Natural killer cell (primary cell): ENCODE results near the gene POLR2J2. TPM values are rescaled to one million over a fixed set of nuclear protein-coding genes. Genes with fewer than 3 reads are reported as not detected.
"Not testable (repeated sequence)": the region's sequence is repeated elsewhere in the genome, so short reads cannot be mapped to it uniquely, and the experiment has no call there.

Experiments used
- ATAC-seq, 3 donors: fragments of 150-1000 bp in 2 of 3; fragments of 200-7000 bp in 1 of 3; cut with Tn5 transposase; 1 replicate in 1 of 3; 2 replicates in 2 of 3; pipeline ENCODE4 v1.10.0; 2021; ENCODE audit warnings: mild to moderate bottlenecking in 2 of 3, moderate library complexity in 2 of 3
- DNase-seq, 2 donors: peaks; one replicate each; pipeline versions ENCODE4 v3.0.0 to v3.0.0-alpha.2; 2013 to 2021; ENCODE audit warnings: mixed read lengths in 1 of 2
- H3K27ac ChIP-seq: one replicate; pipeline ENCODE4 v1.5.1; 2013; ENCODE audit warnings: mild to moderate bottlenecking, low read length
- H3K27me3 ChIP-seq: one replicate; pipeline ENCODE4 v1.6.1; 2013; ENCODE audit warnings: low read length; ENCODE audit not compliant: control insufficient read depth, insufficient read depth
- H3K36me3 ChIP-seq: one replicate; pipeline ENCODE4 v1.6.1; 2013; ENCODE audit warnings: low read length; ENCODE audit not compliant: control insufficient read depth, insufficient read depth
- H3K4me1 ChIP-seq: one replicate; pipeline ENCODE4 v1.6.1; 2013; ENCODE audit warnings: low read length; ENCODE audit not compliant: control insufficient read depth, insufficient read depth
- H3K4me3 ChIP-seq: one replicate; pipeline ENCODE4 v1.5.1; 2013; ENCODE audit warnings: low read length
- H3K9me3 ChIP-seq: one replicate; pipeline ENCODE4 v1.6.1; 2013; ENCODE audit warnings: low read length; ENCODE audit not compliant: control insufficient read depth, insufficient read depth
- H3K27ac Mint-ChIP-seq, 2 donors: one replicate each; pipeline ENCODE4 v1.8.0; 2022; ENCODE audit warnings: mild to moderate bottlenecking in 2 of 2, mixed read lengths in 2 of 2, moderate library complexity in 1 of 2
- H3K27me3 Mint-ChIP-seq, 2 donors: one replicate each; pipeline ENCODE4 v1.8.0; 2022; ENCODE audit warnings: low read depth in 2 of 2, mixed read lengths in 2 of 2
- H3K36me3 Mint-ChIP-seq: one replicate; pipeline ENCODE4 v1.8.0; 2022; ENCODE audit warnings: mixed read lengths
- H3K4me1 Mint-ChIP-seq, 2 donors: one replicate each; pipeline ENCODE4 v1.8.0; 2022; ENCODE audit warnings: mixed read lengths in 2 of 2
- H3K4me3 Mint-ChIP-seq: one replicate; pipeline ENCODE4 v1.8.0; 2022; ENCODE audit warnings: mild to moderate bottlenecking, moderate library complexity, mixed read lengths
- H3K9me3 Mint-ChIP-seq, 2 donors: one replicate each; pipeline ENCODE4 v1.8.0; 2022; ENCODE audit warnings: mixed read lengths in 2 of 2
- WGBS: methylation state at CpG from one replicate; pipeline ENCODE4 v1.1.7; 2013; ENCODE audit warnings: missing lambda C conversion rate; ENCODE audit not compliant: insufficient coverage; 5-methylcytosine and 5-hydroxymethylcytosine counted together
- intact Hi-C: fragments of 100-400 bp; cut with micrococcal nuclease; formaldehyde crosslinking; loops from one replicate; pipeline ENCODE4 v1.14.2; 2022
- total RNA-seq, 4 donors: library from RNA; stranded (reverse); fragments of 120-200 nt in 1 of 4; gene quantifications; one replicate each; pipeline versions ENCODE4 v1.2.3 to v1.2.4, GENCODE V29; 2013 to 2022

Gene POLR2J2
- total RNA-seq, 3 donors from 2014 or later (not counting 1 experiment from before 2014, with no cell fraction given) = 38.9 to 63.8 (median 49.4) TPM

DNA sequence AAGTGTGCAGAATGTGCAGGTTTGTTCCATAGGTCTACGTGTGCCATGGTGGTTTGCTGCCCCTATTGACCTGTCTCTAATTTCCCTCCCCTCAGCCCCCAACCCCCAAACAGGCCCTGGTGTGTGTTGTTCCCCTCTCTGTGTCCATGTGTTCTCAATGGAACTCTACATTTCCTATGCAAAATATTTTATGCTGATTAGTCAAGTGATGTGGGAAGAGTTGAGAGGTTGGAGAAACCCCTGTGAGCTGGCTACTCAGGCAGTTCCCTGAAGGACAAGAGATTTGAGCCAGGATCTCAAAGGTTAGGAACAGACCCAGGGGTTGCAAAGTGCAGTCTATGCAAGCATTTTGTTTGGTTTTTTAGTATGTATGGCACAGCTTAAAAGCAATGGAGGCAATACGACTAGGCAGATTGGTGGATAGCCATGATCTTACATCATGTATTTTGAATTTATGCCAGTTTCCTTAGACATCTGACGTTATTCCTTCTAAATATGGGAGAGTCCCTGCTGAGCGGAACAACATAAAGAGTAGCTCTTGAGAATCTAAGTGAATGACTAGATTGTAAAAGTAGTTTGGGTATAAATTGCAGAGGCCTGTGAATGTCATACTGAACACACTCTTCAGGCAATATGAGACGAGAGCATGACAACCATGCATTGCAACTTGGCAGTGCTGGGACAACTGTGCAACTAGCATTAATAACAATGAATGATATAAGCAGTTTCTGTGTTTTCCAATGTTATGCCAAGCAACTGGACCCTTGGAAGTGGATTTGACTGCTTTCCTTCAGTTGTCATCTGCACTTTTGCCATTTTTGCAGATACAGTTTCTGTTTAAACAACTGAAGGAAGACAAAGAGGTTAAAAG, 26.4 kb upstream of the POLR2J2 start:
- H3K4me1 ChIP-seq, H3K36me3 Mint-ChIP-seq, H3K9me3 Mint-ChIP-seq, H3K4me3 ChIP-seq, H3K4me1 Mint-ChIP-seq, H3K27ac Mint-ChIP-seq, H3K36me3 ChIP-seq, intact Hi-C loops, H3K9me3 ChIP-seq, H3K27ac ChIP-seq, H3K4me3 Mint-ChIP-seq, H3K27me3 ChIP-seq, DNase-seq, ATAC-seq: not testable (repeated sequence)
- peaks cover 8 to 27% of the 10 kb centered on the region in 2 donors for H3K27me3 Mint-ChIP-seq
- 78% methylated on average over 2 of the region's 5 CpGs for WGBS

DNA sequence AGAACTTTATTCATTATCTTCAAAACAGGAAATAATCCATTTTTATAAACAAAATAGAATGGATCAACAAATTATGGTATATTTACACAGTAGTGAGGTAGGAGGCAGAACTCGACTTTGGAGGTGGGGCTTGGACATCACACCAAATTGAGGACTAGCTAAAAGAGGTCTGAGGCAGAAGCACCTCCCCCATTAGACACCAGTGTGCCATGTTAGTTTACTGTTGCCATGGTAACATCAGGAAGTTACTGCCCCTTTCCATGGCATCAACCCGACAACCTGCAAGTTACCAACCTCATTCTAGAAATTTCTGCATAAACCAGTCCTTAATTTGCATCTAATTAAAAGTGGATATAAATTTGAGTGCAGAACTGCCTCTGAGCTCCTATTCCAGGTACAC, 24.5 kb upstream of the POLR2J2 start:
- H3K4me3 Mint-ChIP-seq, H3K4me1 ChIP-seq, H3K9me3 ChIP-seq, DNase-seq, H3K27me3 ChIP-seq, H3K36me3 Mint-ChIP-seq, H3K27ac Mint-ChIP-seq, H3K4me1 Mint-ChIP-seq, H3K36me3 ChIP-seq, H3K9me3 Mint-ChIP-seq, intact Hi-C loops, H3K4me3 ChIP-seq, ATAC-seq, H3K27ac ChIP-seq: not testable (repeated sequence)
- WGBS = no CpG with 5 or more reads among the region's 2 CpGs
- peaks cover 8 to 29% of the 10 kb centered on the region in 2 donors for H3K27me3 Mint-ChIP-seq

DNA sequence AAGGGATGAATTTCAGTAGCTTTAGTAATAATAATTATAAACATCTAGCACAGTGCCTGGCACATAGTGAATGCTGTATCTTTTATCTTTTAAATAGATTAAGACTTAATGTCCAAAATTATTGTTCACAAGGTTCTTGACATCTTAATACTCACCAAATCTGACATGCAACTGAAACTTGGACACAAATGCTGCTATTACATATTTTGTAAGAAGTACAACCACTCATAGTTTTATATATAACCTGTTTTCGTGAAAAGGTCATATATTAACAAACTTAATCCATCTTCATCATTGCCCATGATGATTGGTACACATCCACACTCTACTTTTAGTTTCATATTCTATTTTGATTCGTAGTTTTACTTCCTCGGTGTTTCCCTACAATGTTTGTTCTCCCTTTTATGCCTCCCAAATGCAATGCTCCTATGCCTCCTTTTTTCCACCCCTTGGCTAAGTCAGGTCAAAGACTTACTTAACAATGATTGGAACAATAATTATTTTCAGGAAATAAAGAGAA, 23.6 kb upstream of the POLR2J2 start:
- H3K36me3 Mint-ChIP-seq, H3K9me3 Mint-ChIP-seq, ATAC-seq, intact Hi-C loops, DNase-seq, H3K27me3 ChIP-seq, H3K36me3 ChIP-seq, H3K4me3 Mint-ChIP-seq, H3K4me1 Mint-ChIP-seq, H3K27ac ChIP-seq, H3K27ac Mint-ChIP-seq, H3K9me3 ChIP-seq, H3K4me3 ChIP-seq, H3K4me1 ChIP-seq: not testable (repeated sequence)
- peaks cover 8 to 21% of the 10 kb centered on the region in 2 donors for H3K27me3 Mint-ChIP-seq
- WGBS = no CpG with 5 or more reads among the region's 3 CpGs

DNA sequence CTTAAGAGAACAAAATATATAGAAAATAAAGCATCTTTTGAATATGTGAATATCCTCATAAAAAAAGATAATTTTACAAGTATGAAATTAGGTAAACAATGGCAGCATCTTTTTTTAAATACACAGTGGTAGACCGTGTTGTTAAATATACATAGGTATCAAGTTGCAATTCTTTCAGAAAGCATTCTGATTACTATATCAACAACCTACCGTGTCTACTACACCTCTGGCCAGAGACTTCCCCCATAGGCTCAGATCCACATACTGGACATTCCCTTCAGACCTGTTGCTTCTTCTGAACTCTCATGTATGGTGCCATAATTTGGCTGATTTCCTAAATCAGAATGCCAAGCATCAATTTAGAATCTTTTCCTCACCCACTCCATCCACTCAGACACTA, 22.5 kb upstream of the POLR2J2 start:
- H3K4me1 Mint-ChIP-seq, H3K4me1 ChIP-seq, H3K27ac Mint-ChIP-seq, ATAC-seq, H3K27me3 ChIP-seq, DNase-seq, H3K4me3 ChIP-seq, H3K9me3 ChIP-seq, H3K36me3 Mint-ChIP-seq, intact Hi-C loops, H3K36me3 ChIP-seq, H3K9me3 Mint-ChIP-seq, H3K4me3 Mint-ChIP-seq, H3K27ac ChIP-seq: not testable (repeated sequence)
- WGBS = 67% methylated on average over 2 of the region's 2 CpGs
- H3K27me3 Mint-ChIP-seq = peaks cover 2 to 11% of the 10 kb centered on the region in 2 donors

DNA sequence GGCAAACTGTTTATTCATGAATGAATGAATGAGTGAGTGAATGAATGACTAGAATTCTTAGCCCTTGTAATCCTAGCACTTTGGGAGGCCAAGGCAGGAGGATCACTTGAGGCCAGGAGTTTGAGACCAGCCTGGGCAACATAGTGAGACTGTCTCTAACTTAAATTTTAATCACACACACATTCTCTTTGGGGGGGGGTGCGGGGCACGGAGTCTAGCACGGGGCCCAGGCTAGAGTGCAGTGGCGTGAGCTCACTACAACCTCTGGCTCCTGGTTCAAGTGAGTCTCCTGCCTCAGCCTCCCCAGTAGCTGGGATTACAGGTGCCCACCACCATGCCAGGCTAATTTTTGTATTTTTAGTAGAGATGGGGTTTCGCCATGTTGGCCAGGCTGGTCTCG, 19.1 kb upstream of the POLR2J2 start:
- H3K27ac ChIP-seq, intact Hi-C loops, ATAC-seq, H3K4me3 ChIP-seq, H3K27me3 Mint-ChIP-seq, H3K36me3 Mint-ChIP-seq, H3K9me3 ChIP-seq, DNase-seq, H3K27me3 ChIP-seq, H3K27ac Mint-ChIP-seq, H3K36me3 ChIP-seq, H3K4me1 ChIP-seq, H3K9me3 Mint-ChIP-seq, H3K4me1 Mint-ChIP-seq: not testable (repeated sequence)
- H3K4me3 Mint-ChIP-seq = peak overlapping the region; percentile 86
- WGBS = no CpG with 5 or more reads among the region's 6 CpGs

DNA sequence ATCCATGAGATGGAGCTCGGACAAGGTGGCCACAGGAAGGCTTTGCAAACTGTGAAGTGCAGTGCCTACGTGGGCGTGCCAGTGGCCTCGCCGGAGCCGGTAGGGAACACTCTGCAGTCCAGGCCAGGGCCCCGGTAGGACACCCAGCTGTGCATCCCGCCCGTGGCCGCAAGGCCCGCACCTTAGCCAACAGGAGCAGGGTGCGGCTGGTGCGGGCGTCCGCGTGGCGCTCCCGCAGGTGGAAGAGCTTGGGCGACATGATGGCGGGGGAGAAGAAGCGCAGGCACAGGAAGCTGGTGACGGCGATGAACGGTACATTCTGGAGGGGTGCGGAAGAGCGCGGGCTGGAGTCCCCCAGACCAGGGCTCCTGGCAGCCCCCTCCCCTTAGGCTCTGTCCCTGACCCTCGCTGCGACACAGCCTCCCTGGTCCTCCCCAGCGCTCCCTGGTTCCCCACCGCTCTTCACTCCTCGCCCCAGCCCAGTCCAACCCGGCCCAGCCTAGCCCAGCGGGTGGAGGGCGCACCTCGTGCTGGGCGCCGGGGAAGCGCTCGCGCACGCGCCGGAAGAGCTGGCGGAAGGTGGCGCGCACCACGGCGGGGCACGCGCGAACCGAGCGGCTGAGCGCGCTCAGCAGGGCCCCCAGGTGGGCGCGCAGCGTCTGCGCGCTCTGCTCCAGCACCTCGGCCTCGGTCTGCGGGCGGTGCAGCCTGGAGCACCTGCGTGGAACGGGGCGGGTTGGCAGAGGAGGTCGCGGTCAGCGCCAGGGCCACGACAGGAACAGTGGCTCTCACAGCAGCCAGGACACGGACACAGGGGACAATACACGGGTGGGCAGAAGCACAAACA, 18.2 kb upstream of the POLR2J2 start:
- DNase-seq = peak; percentile 25 to 28
- H3K4me3 ChIP-seq, H3K4me1 ChIP-seq, H3K27me3 ChIP-seq, H3K27ac ChIP-seq, H3K9me3 ChIP-seq, H3K27me3 Mint-ChIP-seq, H3K4me1 Mint-ChIP-seq, intact Hi-C loops, H3K27ac Mint-ChIP-seq, H3K4me3 Mint-ChIP-seq, H3K36me3 Mint-ChIP-seq, H3K9me3 Mint-ChIP-seq, H3K36me3 ChIP-seq: not testable (repeated sequence)
- no CpG with 5 or more reads among the region's 74 CpGs for WGBS
- ATAC-seq = peak; percentile 79 to 89 (median 79)

DNA sequence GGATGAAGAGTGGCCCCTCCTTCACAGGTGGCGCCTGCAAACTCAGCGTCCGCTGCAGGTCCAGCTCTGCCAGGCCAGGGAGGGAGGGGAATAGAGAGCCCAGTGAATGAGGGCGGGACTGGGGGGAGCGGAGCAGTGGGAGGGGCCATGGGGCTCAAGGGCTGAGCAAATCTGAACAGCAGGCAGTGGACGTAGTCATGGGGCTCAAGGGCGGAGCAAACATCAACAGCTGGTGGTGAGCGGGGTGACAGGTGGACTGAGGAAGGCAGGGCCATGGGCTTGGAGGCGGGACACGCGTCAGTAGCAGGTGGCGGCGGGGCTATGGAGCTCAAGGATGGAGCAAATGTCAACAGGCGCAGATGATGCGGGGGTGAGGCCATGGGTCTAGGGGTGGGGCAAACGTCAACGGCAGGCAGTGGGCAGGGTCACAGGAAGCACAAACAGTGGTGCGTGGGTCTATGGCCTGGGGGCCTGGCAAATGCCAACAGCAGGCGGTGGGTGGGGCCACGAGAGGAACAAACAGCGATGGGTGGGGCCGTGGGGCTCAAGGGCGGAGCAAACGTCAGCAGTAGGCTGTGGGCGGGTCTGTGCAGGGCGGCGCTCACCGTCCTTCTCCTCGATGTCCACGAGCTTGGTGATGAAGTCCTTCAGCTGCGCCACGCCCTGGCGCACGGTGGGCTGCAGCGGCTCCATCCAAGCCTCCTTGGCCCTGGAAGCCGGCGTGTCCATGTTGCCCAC, 17.0 kb upstream of the POLR2J2 start:
- H3K36me3 Mint-ChIP-seq, H3K9me3 ChIP-seq, H3K4me1 Mint-ChIP-seq, H3K27ac ChIP-seq, H3K27me3 ChIP-seq, DNase-seq, intact Hi-C loops, H3K4me3 Mint-ChIP-seq, H3K27ac Mint-ChIP-seq, H3K4me1 ChIP-seq, H3K9me3 Mint-ChIP-seq, H3K27me3 Mint-ChIP-seq, H3K4me3 ChIP-seq, H3K36me3 ChIP-seq: not testable (repeated sequence)
- ATAC-seq = peak; percentile 79 to 91 (median 81)
- whole genome bisulfite sequencing = no CpG with 5 or more reads among the region's 37 CpGs
